Measurements from ENCODE around the gene AGAP2.

Gene AGAP2

DNA sequence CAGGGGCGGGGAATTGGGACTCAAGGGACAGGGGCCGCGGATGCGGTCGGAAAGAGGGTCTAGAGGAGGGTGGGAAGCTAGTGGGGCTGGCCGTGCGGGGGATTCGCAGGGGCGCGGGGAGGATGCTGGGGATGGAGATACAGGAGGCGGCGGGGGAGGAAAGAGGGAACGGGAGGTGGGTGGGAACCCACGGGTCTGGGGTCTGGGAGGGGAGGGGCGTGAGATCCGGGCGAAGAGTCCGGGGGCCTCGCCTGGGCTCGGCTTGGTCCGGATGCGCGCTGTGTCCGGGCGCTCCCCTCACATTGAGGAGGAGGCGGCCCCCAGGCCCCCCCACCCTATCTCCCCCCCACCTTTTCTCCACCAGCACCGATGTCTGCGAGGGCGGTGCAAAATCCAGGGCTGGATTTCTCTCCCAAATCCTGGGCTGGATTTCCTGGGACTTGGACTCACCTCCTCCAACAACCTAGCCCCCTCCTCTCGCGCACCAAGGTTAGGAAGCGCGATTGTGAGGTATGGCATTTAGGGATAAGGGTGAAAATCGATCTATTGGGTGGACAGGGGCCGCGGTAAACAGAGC, at the start of gene AGAP2:
Gene AGAP2, minus strand, starts transcription at position 82 of the 577 bp plus-strand sequence. CDS start 496 bp downstream, outside the sequence.
- Histone ChIP-seq H3K4me2 (ENCODE audit: low read depth, low read length, poor library complexity, severe bottlenecking) (peak within 1 kb of the TSS; percentile 95), H3F3A (ENCODE audit: low read depth) (no peaks in the 10 kb centered on the region), H4K20me1 (ENCODE audit: insufficient read depth, low read length, poor library complexity, severe bottlenecking) (peaks cover 48% of the 10 kb centered on the region), H3K79me2 (ENCODE audit: insufficient read depth, low read length) (peaks cover 71% of the 10 kb centered on the region), H3K4me1 (ENCODE audit: insufficient read depth, low read length, poor library complexity, severe bottlenecking) (peaks cover 29% of the 10 kb centered on the region), H3K9me3 (ENCODE audit: insufficient read depth, low read depth, low read length) (no peaks in the 10 kb centered on the region), H3K4me3 (ENCODE audit: low read length, poor library complexity, severe bottlenecking) (peak within 1 kb of the TSS; percentile 80), H3K36me3 (ENCODE audit: insufficient read depth, low read length) (peaks cover 15% of the 10 kb centered on the region; the same call in 1 of the 2 replicates), H3K27me3 (ENCODE audit: insufficient read depth, low read length, poor library complexity, severe bottlenecking) (no peaks in the 10 kb centered on the region), H3K9me2 (replicated peaks; ENCODE audit: low read depth, low read length) (no peaks in the 10 kb centered on the region), H3K9ac (ENCODE audit: low read depth, low read length, poor library complexity, severe bottlenecking) (peak within 1 kb of the TSS; percentile 75), H2AFZ (ENCODE audit: low read length) (no peak within 1 kb of the TSS)
- TF ChIP-seq EZH2phosphoT487 (IDR thresholded peaks at IDR 0.05; ENCODE audit: borderline replicate concordance) (no peak), CTCF (conservative IDR thresholded peaks at IDR 0.05; ENCODE audit: low read length) (no peak)

DNA sequence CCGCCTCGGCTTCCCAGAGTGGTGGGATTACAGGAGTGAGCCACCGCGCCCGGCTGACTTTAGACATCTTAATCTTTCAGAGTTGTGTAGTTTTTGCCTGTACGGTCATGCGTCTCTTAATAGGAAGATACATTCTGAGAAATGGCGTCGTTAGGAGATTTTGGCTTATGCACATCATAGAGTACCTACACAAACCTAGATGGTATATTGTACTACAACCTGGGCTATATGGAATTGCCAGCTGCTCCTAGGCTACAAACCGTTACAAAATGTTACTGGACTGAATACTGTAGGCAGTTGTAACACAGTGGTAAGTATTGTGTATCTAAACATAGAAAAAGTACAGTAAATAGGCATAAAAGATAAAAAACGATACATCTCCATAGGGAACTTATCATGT, 45.3 kb upstream of the AGAP2 start:
- TF ChIP-seq CTCF (conservative IDR thresholded peaks at IDR 0.05; ENCODE audit: low read length), result no peak
- no peak for TF ChIP-seq EZH2phosphoT487 (IDR thresholded peaks at IDR 0.05; ENCODE audit: borderline replicate concordance)
- Histone ChIP-seq H3K79me2 (ENCODE audit: insufficient read depth, low read length) (peaks cover 30% of the 10 kb centered on the region), H3K9ac (ENCODE audit: low read depth, low read length, poor library complexity, severe bottlenecking) (no peak overlapping the region), H3K4me2 (ENCODE audit: low read depth, low read length, poor library complexity, severe bottlenecking) (peak overlapping the region; percentile 85), H3K4me3 (ENCODE audit: low read length, poor library complexity, severe bottlenecking) (peak overlapping the region; percentile 91), H3K9me2 (replicated peaks; ENCODE audit: low read depth, low read length) (no peaks in the 10 kb centered on the region), H3K27me3 (ENCODE audit: insufficient read depth, low read length, poor library complexity, severe bottlenecking) (no peaks in the 10 kb centered on the region), H2AFZ (ENCODE audit: low read length) (no peak overlapping the region), H3K36me3 (ENCODE audit: insufficient read depth, low read length) (peaks cover 30% of the 10 kb centered on the region; the same call in 1 of the 2 replicates), H3F3A (ENCODE audit: low read depth) (no peaks in the 10 kb centered on the region), H3K4me1 (ENCODE audit: insufficient read depth, low read length, poor library complexity, severe bottlenecking) (peaks cover 25% of the 10 kb centered on the region), H3K9me3 (ENCODE audit: insufficient read depth, low read depth, low read length) (no peaks in the 10 kb centered on the region), H4K20me1 (ENCODE audit: insufficient read depth, low read length, poor library complexity, severe bottlenecking) (peaks cover 13% of the 10 kb centered on the region)

DNA sequence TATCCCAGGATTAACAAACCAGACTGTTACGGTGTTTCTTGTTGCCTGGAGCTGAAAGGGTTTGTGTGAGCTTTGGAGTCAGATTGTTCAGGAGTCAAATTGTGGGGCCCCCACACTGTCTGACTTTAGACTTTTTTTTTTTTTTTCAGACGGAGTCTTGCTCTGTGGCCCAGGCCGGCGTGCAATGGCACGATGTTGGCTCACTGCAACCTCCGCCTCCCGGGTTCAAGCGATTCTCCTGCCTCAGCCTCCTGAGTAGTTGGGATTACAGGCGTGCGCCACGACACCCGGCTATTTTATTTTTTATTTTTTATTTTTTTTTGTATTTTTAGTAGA, 44.9 kb upstream of the AGAP2 start:
- H3F3A ChIP-seq (ENCODE audit: low read depth), result no peaks in the 10 kb centered on the region
- H3K4me1 ChIP-seq (ENCODE audit: insufficient read depth, low read length, poor library complexity, severe bottlenecking), result peaks cover 25% of the 10 kb centered on the region
- H3K9me3 ChIP-seq (ENCODE audit: insufficient read depth, low read depth, low read length), result no peaks in the 10 kb centered on the region
- no peaks in the 10 kb centered on the region for H3K27me3 ChIP-seq (ENCODE audit: insufficient read depth, low read length, poor library complexity, severe bottlenecking)
- peaks cover 27% of the 10 kb centered on the region; the same call in 1 of the 2 replicates for H3K36me3 ChIP-seq (ENCODE audit: insufficient read depth, low read length)
- peaks cover 13% of the 10 kb centered on the region for H4K20me1 ChIP-seq (ENCODE audit: insufficient read depth, low read length, poor library complexity, severe bottlenecking)
- H3K4me2 ChIP-seq (ENCODE audit: low read depth, low read length, poor library complexity, severe bottlenecking), result peak overlapping the region; percentile 85
- H3K9me2 ChIP-seq (replicated peaks; ENCODE audit: low read depth, low read length), result no peaks in the 10 kb centered on the region
- TF ChIP-seq EZH2phosphoT487 (IDR thresholded peaks at IDR 0.05; ENCODE audit: borderline replicate concordance) (no peak), CTCF (conservative IDR thresholded peaks at IDR 0.05; ENCODE audit: low read length) (no peak)
- H2AFZ ChIP-seq (ENCODE audit: low read length), result no peak overlapping the region
- peak overlapping the region; percentile 91 for H3K4me3 ChIP-seq (ENCODE audit: low read length, poor library complexity, severe bottlenecking)
- H3K79me2 ChIP-seq (ENCODE audit: insufficient read depth, low read length), result peaks cover 30% of the 10 kb centered on the region
- H3K9ac ChIP-seq (ENCODE audit: low read depth, low read length, poor library complexity, severe bottlenecking), result peak overlapping the region; percentile 85

Measured in Loucy (cell line).